Karpas-422 (cell line): ENCODE results near the gene BRF1. TPM values are rescaled to one million over a fixed set of nuclear protein-coding genes. Genes with fewer than 3 reads are reported as not detected.

Experiments used
- DNase-seq: peaks from one replicate; pipeline ENCODE4 v3.0.0-alpha.2; 2015
- H2AFZ ChIP-seq: fragments of 200-600 bp; sonication (generic); 2 replicates; pipeline ENCODE4 v1.6.1; 2014; ENCODE audit warnings: antibody characterized with exemption, low read length, mixed read lengths
- H3K27ac ChIP-seq: fragments of 200-600 bp; sonication (generic); 2 replicates; pipeline ENCODE4 v1.5.1; 2014; ENCODE audit warnings: mild to moderate bottlenecking, low read length, moderate library complexity
- H3K27me3 ChIP-seq: fragments of 200-600 bp; sonication (generic); 2 replicates; pipeline ENCODE4 v1.6.1; 2014; ENCODE audit warnings: low read length, mixed read lengths
- H3K36me3 ChIP-seq: fragments of 200-600 bp; sonication (generic); 2 replicates; pipeline ENCODE4 v1.6.1; 2014; ENCODE audit warnings: low read length, mixed read lengths; ENCODE audit not compliant: insufficient read depth
- H3K4me1 ChIP-seq: fragments of 200-600 bp; sonication (generic); 2 replicates; pipeline ENCODE4 v1.6.1; 2014; ENCODE audit warnings: mild to moderate bottlenecking, low read length, mixed read lengths
- H3K4me2 ChIP-seq: fragments of 200-600 bp; sonication (generic); 2 replicates; pipeline ENCODE4 v1.6.1; 2014; ENCODE audit warnings: low read length, low read depth, mild to moderate bottlenecking; ENCODE audit not compliant: poor library complexity, severe bottlenecking
- H3K4me3 ChIP-seq: fragments of 200-600 bp; sonication (generic); 2 replicates; pipeline ENCODE4 v1.5.1; 2014; ENCODE audit warnings: mild to moderate bottlenecking, antibody characterized with exemption, low read length, mixed read lengths
- H3K79me2 ChIP-seq: fragments of 200-600 bp; sonication (generic); 2 replicates; pipeline ENCODE4 v1.6.1; 2014; ENCODE audit warnings: mild to moderate bottlenecking, low read length, mixed read lengths
- H3K9ac ChIP-seq: fragments of 200-600 bp; sonication (generic); 2 replicates; pipeline ENCODE4 v1.6.0; 2014; ENCODE audit warnings: low read length
- H3K9me2 ChIP-seq: fragments of 200-600 bp; sonication (generic), shearing (Covaris generic); replicated peaks from 2 replicates; pipeline ENCODE4 v1.6.0; 2014; ENCODE audit warnings: mild to moderate bottlenecking, low read length, moderate library complexity; ENCODE audit not compliant: insufficient read depth
- H3K9me3 ChIP-seq: fragments of 300-700, 200-600 bp; sonication (generic); 2 replicates; pipeline ENCODE4 v1.6.1; 2014; ENCODE audit warnings: low read length, mixed read lengths
- H4K20me1 ChIP-seq: fragments of 200-600 bp; sonication (generic); 2 replicates; pipeline ENCODE4 v1.6.1; 2014; ENCODE audit warnings: mild to moderate bottlenecking, antibody characterized with exemption, low read length, low read depth; ENCODE audit not compliant: insufficient read depth
- total RNA-seq: library from RNA; depleted of rRNA; stranded (reverse); fragments of >200 nt; shearing (Covaris generic); gene quantifications from 2 replicates; pipeline ENCODE4 v1.2.3, GENCODE V29; 2014; ENCODE audit warnings: low replicate concordance

Gene BRF1
- total RNA-seq, 1 experiment from 2014 or later = 19.0 TPM

DNA sequence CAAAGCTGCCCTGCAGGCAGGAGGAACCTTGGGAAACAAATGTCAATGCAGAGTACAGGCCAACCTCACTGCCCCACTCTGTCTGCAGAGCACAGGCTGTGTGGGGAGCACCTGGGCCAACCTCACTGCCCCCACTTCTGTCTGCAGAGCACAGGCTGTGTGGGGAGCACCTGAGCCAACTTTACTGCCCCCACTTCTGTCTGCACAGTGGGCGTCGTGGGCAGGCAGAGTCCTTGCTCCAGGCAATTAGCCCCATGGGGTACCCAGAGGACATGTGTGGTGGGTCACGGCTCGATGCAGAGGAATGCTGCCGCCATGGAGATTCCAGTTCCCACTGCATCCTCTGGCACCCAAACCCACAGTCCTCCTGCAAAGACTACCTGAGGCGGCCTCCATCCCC, 26.2 kb downstream of the BRF1 start:
- no peaks in the 10 kb centered on the region for H3K79me2 ChIP-seq
- no peaks in the 10 kb centered on the region for H3K27me3 ChIP-seq
- no peak for DNase-seq
- no peak overlapping the region for H3K4me2 ChIP-seq
- no peak overlapping the region for H3K27ac ChIP-seq
- H3K9me3 ChIP-seq = no peaks in the 10 kb centered on the region
- H3K9me2 ChIP-seq = no peaks in the 10 kb centered on the region
- peaks cover 22% of the 10 kb centered on the region for H4K20me1 ChIP-seq
- H3K36me3 ChIP-seq = no peaks in the 10 kb centered on the region
- H3K9ac ChIP-seq = no peak overlapping the region
- no peak overlapping the region for H2AFZ ChIP-seq
- H3K4me3 ChIP-seq = no peak overlapping the region
- no peaks in the 10 kb centered on the region for H3K4me1 ChIP-seq

DNA sequence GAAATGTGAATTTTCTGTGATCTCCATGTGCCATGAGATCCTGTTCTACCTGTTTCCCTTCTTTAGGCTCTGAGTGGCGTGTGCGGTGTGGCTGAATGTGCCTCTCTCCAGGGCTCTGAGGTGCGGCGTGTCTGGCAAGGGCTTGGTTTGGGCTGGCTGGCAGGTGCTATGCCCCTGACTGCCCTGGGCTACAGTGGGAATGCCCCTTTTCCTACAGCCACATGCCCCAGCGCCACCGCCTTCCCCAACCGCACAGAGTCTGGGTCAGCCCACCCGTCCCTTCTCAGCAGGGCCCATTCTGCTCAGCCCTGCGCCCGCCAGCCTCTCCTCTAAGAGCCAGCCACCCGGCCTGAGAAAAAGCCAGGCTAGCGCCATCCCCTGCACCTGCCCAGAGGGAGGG, 27.7 kb downstream of the BRF1 start:
- Histone ChIP-seq H3K9me3 (no peaks in the 10 kb centered on the region), H4K20me1 (peaks cover 17% of the 10 kb centered on the region; the same call in 1 of the 2 replicates), H3K79me2 (no peaks in the 10 kb centered on the region), H2AFZ (no peak overlapping the region), H3K27ac (no peak overlapping the region), H3K36me3 (no peaks in the 10 kb centered on the region), H3K4me3 (no peak overlapping the region), H3K4me1 (no peaks in the 10 kb centered on the region), H3K9ac (no peak overlapping the region), H3K9me2 (no peaks in the 10 kb centered on the region), H3K27me3 (no peaks in the 10 kb centered on the region), H3K4me2 (no peak overlapping the region)
- no peak for DNase-seq

DNA sequence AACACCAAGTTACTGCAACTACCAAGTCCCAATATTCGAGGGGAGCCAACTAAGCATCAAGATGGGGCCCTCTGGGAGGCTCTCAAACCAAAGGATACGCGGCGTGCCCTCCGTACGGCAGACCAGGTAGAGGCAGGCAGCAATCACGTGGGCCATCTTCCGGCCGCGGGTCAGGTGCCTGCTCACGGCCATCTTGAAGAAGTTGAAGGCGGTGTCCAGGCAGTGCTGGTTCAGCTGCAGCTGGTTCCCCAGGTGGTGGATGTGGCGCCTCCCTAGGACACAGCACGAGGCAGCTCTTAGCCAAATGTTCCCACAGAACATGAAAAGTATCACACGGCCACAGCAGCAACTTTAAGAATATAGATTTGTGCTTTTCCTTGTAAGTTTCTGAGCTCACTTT, 28.2 kb downstream of the BRF1 start:
- Histone ChIP-seq H3K79me2 (no peaks in the 10 kb centered on the region), H3K27ac (no peak overlapping the region), H3K4me3 (no peak overlapping the region), H3K36me3 (no peaks in the 10 kb centered on the region), H3K4me1 (no peaks in the 10 kb centered on the region), H4K20me1 (peaks cover 14% of the 10 kb centered on the region; the same call in 1 of the 2 replicates), H3K9me2 (no peaks in the 10 kb centered on the region), H3K9ac (no peak overlapping the region), H3K27me3 (no peaks in the 10 kb centered on the region), H2AFZ (no peak overlapping the region), H3K9me3 (no peaks in the 10 kb centered on the region), H3K4me2 (no peak overlapping the region)
- DNase-seq = no peak

DNA sequence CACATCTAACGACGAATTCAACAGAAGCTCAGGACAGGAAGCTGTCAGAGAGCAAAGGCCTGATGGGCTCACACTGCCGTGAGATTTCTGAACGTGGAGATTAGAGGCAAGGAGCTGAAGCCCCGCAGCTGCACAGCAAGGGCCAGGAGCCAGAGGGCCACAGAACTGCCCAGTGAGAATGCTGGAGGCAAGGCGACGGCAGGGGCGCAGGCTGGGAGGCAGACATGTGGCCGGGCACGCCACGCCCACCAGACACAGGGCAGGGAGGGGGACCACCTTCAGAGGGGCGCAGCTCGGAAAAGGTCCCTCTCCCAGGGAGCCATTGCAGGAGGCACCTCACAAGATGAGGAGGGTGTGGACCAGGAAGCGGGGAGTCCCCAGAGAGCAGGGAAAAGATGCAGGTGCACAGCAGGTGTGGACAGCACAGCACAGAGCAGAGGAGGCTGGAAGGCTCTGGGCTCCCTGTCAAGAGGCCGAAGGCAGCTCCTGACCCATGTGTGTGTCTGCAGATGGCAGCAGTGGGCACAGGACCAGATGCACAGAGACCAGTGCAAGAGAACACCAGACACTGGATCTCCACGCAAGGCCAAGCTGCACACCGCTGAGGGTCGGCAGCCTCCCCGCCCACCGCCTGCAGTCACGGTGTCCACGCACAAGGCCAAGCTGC, 29.4 kb downstream of the BRF1 start:
- no peaks in the 10 kb centered on the region for H3K9me3 ChIP-seq
- H3K9me2 ChIP-seq = no peaks in the 10 kb centered on the region
- no peaks in the 10 kb centered on the region for H3K4me1 ChIP-seq
- H3K27ac ChIP-seq = no peak overlapping the region
- no peaks in the 10 kb centered on the region for H3K36me3 ChIP-seq
- no peak overlapping the region for H3K4me3 ChIP-seq
- no peaks in the 10 kb centered on the region for H3K79me2 ChIP-seq
- no peak overlapping the region for H3K9ac ChIP-seq
- no peaks in the 10 kb centered on the region for H3K27me3 ChIP-seq
- H3K4me2 ChIP-seq = no peak overlapping the region
- no peak overlapping the region for H2AFZ ChIP-seq
- DNase-seq = no peak
- H4K20me1 ChIP-seq = peaks cover 14% of the 10 kb centered on the region; the same call in 1 of the 2 replicates

DNA sequence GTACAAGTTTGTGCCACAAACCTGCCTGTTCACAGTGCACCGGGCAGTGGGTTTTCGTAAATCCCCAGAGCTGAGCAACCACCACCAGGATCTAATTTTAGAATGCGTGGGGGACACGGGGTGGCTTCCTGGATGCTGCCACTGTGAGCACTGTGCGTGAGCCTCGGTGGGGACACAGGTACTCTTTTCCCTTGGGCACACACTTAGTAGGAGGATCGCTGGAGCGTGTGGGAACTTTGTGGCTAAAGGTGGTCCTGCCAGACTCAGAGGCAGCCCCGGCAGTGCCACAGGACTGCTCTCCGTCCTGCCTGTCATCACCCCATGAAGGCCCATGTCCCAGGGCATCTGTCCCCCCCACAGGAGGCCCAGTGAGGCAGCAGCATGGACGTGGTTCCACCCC, 31.4 kb downstream of the BRF1 start:
- Histone ChIP-seq H3K79me2 (no peaks in the 10 kb centered on the region), H3K9ac (no peak overlapping the region), H2AFZ (no peak overlapping the region), H3K4me2 (no peak overlapping the region), H3K4me3 (no peak overlapping the region), H4K20me1 (peaks cover 1% of the 10 kb centered on the region; the same call in 1 of the 2 replicates), H3K9me3 (no peaks in the 10 kb centered on the region), H3K27me3 (no peaks in the 10 kb centered on the region), H3K27ac (no peak overlapping the region), H3K9me2 (no peaks in the 10 kb centered on the region), H3K4me1 (no peaks in the 10 kb centered on the region), H3K36me3 (no peaks in the 10 kb centered on the region)
- no peak for DNase-seq

DNA sequence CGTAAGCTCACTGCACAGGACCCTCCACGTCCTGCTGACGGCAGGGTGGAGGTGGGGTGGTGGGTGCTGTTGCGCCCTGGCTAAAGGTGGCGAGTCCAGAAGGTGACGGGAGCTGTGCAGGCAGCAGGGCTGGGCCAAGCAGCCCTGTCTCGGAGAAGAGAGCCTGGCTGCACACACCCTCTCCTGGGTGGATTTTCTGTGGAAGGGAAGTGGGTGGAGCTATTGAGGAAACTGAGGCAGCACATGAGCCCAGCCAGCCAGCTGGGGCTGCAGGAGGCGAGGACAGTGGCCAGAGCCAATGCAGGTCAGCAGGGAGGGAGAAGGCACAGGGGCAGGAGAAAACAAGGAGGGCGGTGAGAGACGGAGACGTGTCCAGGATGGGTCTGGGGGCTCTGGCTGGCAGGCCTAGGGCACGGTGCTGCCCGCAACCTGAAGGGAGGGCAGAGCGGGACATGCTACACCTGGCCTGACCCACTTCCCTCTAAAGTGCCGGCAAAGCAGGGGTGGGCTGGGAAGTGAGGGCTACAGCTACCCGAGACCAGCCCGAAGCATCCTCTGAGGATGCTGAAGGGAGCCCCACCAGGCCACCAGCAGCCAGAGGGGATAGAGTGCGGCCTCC, 32.0 kb downstream of the BRF1 start:
- H3K9me2 ChIP-seq = no peaks in the 10 kb centered on the region
- H3K4me2 ChIP-seq = no peak overlapping the region
- no peak overlapping the region for H3K27ac ChIP-seq
- no peaks in the 10 kb centered on the region for H3K79me2 ChIP-seq
- no peaks in the 10 kb centered on the region for H3K36me3 ChIP-seq
- H3K4me3 ChIP-seq = no peak overlapping the region
- no peak overlapping the region for H2AFZ ChIP-seq
- no peak overlapping the region for H3K9ac ChIP-seq
- no peaks in the 10 kb centered on the region for H4K20me1 ChIP-seq
- no peaks in the 10 kb centered on the region for H3K9me3 ChIP-seq
- no peaks in the 10 kb centered on the region for H3K4me1 ChIP-seq
- DNase-seq = no peak
- no peaks in the 10 kb centered on the region for H3K27me3 ChIP-seq

DNA sequence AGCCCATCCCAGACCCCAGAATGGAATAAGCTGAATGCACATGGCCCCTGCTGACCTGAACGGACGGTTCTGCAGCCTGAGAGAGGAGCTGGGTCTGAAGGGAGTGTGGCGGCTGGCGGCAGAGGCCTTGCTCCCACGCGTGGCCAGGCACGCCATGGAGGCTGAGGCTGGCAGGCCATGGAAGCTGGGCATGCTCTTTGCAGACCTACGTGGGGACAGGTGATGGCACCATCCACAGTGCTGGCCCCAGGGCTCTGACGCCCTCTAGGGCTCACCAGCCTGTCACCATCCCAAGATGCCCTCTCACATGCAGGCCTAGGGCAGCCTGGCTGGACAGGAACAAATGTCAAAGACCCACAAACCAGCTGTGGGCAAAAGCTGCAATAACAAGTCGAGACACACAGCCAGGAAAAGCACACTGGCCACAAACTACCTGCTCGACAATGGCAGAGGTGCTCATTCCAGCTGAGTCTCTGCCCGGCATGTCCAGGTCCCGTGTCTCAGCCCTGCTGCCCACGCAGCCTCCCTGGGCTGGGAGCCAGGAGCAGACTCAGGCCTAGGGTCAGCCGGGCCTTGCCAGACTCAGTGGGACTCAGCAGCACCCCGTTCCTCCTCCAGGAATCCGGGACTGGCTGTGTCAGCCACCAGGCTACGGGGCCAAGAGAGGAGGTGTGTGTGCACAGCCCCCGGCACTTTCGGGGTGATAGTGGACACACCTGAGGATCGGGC, 32.8 kb downstream of the BRF1 start:
- H3K4me2 ChIP-seq = no peak overlapping the region
- H3K27me3 ChIP-seq = no peaks in the 10 kb centered on the region
- no peak overlapping the region for H3K27ac ChIP-seq
- H3K9me2 ChIP-seq = no peaks in the 10 kb centered on the region
- H3K36me3 ChIP-seq = no peaks in the 10 kb centered on the region
- H3K9me3 ChIP-seq = no peaks in the 10 kb centered on the region
- DNase-seq = no peak
- no peaks in the 10 kb centered on the region for H4K20me1 ChIP-seq
- no peak overlapping the region for H3K4me3 ChIP-seq
- no peaks in the 10 kb centered on the region for H3K4me1 ChIP-seq
- H3K9ac ChIP-seq = no peak overlapping the region
- no peak overlapping the region for H2AFZ ChIP-seq
- no peaks in the 10 kb centered on the region for H3K79me2 ChIP-seq

DNA sequence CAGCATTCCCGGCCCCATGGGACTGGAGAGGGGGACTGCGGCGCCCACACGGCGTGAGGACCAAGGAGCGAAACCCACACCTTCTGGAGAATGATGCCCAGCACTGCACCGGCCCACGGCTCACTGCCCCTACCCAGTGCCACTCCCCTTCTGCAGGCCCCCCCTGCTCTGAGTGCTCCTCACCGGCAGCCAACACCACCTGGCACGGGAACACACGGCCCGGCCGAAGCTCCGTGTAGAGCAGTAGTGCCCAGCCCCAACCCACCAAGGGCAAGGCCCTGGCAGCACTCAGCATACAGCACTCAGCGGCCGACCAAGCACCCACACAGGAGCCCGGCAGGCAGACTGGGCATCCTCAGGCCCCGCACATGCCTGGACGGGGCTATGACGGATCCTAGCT, 39.0 kb downstream of the BRF1 start:
- no peak overlapping the region for H3K4me2 ChIP-seq
- no peaks in the 10 kb centered on the region for H3K9me3 ChIP-seq
- no peaks in the 10 kb centered on the region for H4K20me1 ChIP-seq
- no peaks in the 10 kb centered on the region for H3K9me2 ChIP-seq
- H3K79me2 ChIP-seq = no peaks in the 10 kb centered on the region
- peaks cover 11% of the 10 kb centered on the region for H3K4me1 ChIP-seq
- DNase-seq = no peak
- H3K27ac ChIP-seq = no peak overlapping the region
- H2AFZ ChIP-seq = no peak overlapping the region
- H3K36me3 ChIP-seq = no peaks in the 10 kb centered on the region
- H3K9ac ChIP-seq = no peak overlapping the region
- H3K4me3 ChIP-seq = no peak overlapping the region
- H3K27me3 ChIP-seq = no peaks in the 10 kb centered on the region
